ENCODE measurements around the gene LARGE1.

DNA sequence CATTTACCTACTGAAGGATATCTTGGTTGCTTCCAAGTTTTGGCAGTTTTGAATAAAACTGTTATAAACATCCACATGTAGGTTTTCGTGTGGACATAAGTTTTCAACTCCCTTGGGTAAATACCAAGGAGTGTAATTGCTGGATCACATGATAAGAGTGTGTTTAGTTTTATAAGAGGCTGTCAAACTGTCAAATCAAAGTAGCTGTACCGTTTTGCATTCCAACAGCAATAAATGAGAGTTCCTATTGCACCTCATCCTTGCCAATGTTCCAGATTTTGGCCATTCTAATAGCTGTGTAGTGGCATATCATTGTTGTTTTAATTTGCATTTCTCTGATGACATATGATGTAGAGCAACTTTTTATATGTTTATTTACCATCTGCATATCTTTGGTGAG, 671.3 kb downstream of the LARGE1 start:
- TF ChIP-seq BHLHE40 (IDR thresholded peaks at IDR 0.05; ENCODE audit: low read length) (no peak), PHF20 (IDR thresholded peaks at IDR 0.05; ENCODE audit: partially characterized antibody) (no peak), MTA3 (IDR thresholded peaks at IDR 0.05; ENCODE audit: borderline replicate concordance) (no peak)
- TF ChIP-seq, protein P1, sequence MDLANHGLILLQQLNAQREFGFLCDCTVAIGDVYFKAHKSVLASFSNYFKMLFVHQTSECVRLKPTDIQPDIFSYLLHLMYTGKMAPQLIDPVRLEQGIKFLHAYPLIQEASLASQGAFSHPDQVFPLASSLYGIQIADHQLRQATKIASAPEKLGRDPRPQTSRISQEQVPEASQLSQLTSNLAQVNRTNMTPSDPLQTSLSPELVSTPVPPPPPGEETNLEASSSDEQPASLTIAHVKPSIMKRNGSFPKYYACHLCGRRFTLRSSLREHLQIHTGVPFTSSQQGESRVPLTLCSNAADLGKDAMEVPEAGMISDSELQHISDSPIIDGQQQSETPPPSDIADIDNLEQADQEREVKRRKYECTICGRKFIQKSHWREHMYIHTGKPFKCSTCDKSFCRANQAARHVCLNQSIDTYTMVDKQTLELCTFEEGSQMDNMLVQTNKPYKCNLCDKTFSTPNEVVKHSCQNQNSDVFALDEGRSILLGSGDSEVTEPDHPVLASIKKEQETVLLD (IDR thresholded peaks at IDR 0.05) = no peak
- TF ChIP-seq, protein P2, sequence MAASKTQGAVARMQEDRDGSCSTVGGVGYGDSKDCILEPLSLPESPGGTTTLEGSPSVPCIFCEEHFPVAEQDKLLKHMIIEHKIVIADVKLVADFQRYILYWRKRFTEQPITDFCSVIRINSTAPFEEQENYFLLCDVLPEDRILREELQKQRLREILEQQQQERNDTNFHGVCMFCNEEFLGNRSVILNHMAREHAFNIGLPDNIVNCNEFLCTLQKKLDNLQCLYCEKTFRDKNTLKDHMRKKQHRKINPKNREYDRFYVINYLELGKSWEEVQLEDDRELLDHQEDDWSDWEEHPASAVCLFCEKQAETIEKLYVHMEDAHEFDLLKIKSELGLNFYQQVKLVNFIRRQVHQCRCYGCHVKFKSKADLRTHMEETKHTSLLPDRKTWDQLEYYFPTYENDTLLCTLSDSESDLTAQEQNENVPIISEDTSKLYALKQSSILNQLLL (CRISPR knock-in tag; IDR thresholded peaks at IDR 0.05; ENCODE audit: borderline replicate concordance) = no peak

All from K562 (cell line).